Activated naive CD4-positive, alpha-beta T cell treated with anti-CD3 and anti-CD28 coated beads, Interleukin-2, amount 50 U/mL, for 24 hours (primary cell): Measurements from ENCODE around the gene LILRA6.

Source experiments
- H3K27ac Mint-ChIP-seq: one replicate; pipeline ENCODE4 v1.8.0; 2021; ENCODE audit warnings: mild to moderate bottlenecking, mixed read lengths
- H3K27me3 Mint-ChIP-seq: one replicate; pipeline ENCODE4 v1.8.0; 2021; ENCODE audit warnings: mixed read lengths
- H3K36me3 Mint-ChIP-seq: one replicate; pipeline ENCODE4 v1.8.0; 2021; ENCODE audit warnings: mixed read lengths
- H3K4me1 Mint-ChIP-seq: one replicate; pipeline ENCODE4 v1.8.0; 2021; ENCODE audit warnings: mixed read lengths
- H3K4me3 Mint-ChIP-seq: one replicate; pipeline ENCODE4 v1.8.0; 2021; ENCODE audit warnings: mild to moderate bottlenecking, mixed read lengths
- H3K9me3 Mint-ChIP-seq: one replicate; pipeline ENCODE4 v1.8.0; 2021; ENCODE audit warnings: mixed read lengths

LILRA6 gene

GRCh38 chr19:54191011-54191810, 51.4 kb downstream of the LILRA6 start, which contains the start of gene TSEN34:
Gene TSEN34 (plus strand): TSS chr19:54191308. CDS start chr19:54191365, 57 bp downstream.
- H3K36me3 Mint-ChIP-seq = peaks cover 5% of the 10 kb centered on the region

GRCh38 chr19:54190503-54191010, 52.0 kb downstream of the LILRA6 start:
- peak overlapping the region; percentile 100 for H3K27ac Mint-ChIP-seq
- no peaks in the 10 kb centered on the region for H3K9me3 Mint-ChIP-seq
- peaks cover 38% of the 10 kb centered on the region for H3K4me1 Mint-ChIP-seq
- peaks cover 3% of the 10 kb centered on the region for H3K36me3 Mint-ChIP-seq
- no peaks in the 10 kb centered on the region for H3K27me3 Mint-ChIP-seq
- H3K4me3 Mint-ChIP-seq = peak overlapping the region; percentile 97

More at GRCh38 chr19:54191011-54191810, 51.4 kb downstream of the LILRA6 start, which contains the start of gene TSEN34:
- H3K4me1 Mint-ChIP-seq = peaks cover 38% of the 10 kb centered on the region
- peak within 1 kb of the TSS; percentile 97 for H3K4me3 Mint-ChIP-seq
- peak within 1 kb of the TSS; percentile 100 for H3K27ac Mint-ChIP-seq
- no peaks in the 10 kb centered on the region for H3K27me3 Mint-ChIP-seq
- no peaks in the 10 kb centered on the region for H3K9me3 Mint-ChIP-seq

GRCh38 chr19:54189735-54190502, 52.7 kb downstream of the LILRA6 start:
- Mint-ChIP-seq H3K9me3 (no peaks in the 10 kb centered on the region), H3K27ac (peak overlapping the region; percentile 100), H3K27me3 (no peaks in the 10 kb centered on the region), H3K4me3 (peak overlapping the region; percentile 97), H3K36me3 (no peaks in the 10 kb centered on the region), H3K4me1 (peaks cover 38% of the 10 kb centered on the region)

GRCh38 chr19:54189145-54189734, 53.4 kb downstream of the LILRA6 start, which contains the start of gene MBOAT7:
Gene MBOAT7 (minus strand): TSS chr19:54189580. CDS start chr19:54188508, 1,072 bp downstream.
- H3K27me3 Mint-ChIP-seq = no peaks in the 10 kb centered on the region
- H3K4me1 Mint-ChIP-seq = peaks cover 38% of the 10 kb centered on the region
- peak within 1 kb of the TSS; percentile 97 for H3K4me3 Mint-ChIP-seq
- H3K36me3 Mint-ChIP-seq = no peaks in the 10 kb centered on the region
- H3K27ac Mint-ChIP-seq = peak within 1 kb of the TSS; percentile 100
- no peaks in the 10 kb centered on the region for H3K9me3 Mint-ChIP-seq

GRCh38 chr19:54188215-54188871, 54.2 kb downstream of the LILRA6 start:
- Mint-ChIP-seq H3K4me1 (peaks cover 33% of the 10 kb centered on the region), H3K9me3 (no peaks in the 10 kb centered on the region), H3K36me3 (no peaks in the 10 kb centered on the region)

GRCh38 chr19:54186934-54187381, 55.6 kb downstream of the LILRA6 start:
- Mint-ChIP-seq H3K9me3 (no peaks in the 10 kb centered on the region), H3K4me3 (peak overlapping the region; percentile 89), H3K27ac (peak overlapping the region; percentile 38), H3K27me3 (no peaks in the 10 kb centered on the region), H3K36me3 (no peaks in the 10 kb centered on the region), H3K4me1 (peaks cover 21% of the 10 kb centered on the region)

More at GRCh38 chr19:54188215-54188871, 54.2 kb downstream of the LILRA6 start:
- H3K27ac Mint-ChIP-seq = peak overlapping the region; percentile 74
- H3K4me3 Mint-ChIP-seq = peak overlapping the region; percentile 89
- no peaks in the 10 kb centered on the region for H3K27me3 Mint-ChIP-seq
